GM06990 (cell line): ENCODE measurements around the gene EDC3.
"Not testable (repeated sequence)": the region's sequence is repeated elsewhere in the genome, so short reads cannot be mapped to it uniquely, and the experiment has no call there.

Source experiments
- DNase-seq: peaks from one replicate; pipeline ENCODE4 v3.0.0-alpha.2; 2011; ENCODE audit not compliant: insufficient read length; ENCODE audit errors: extremely low read depth
- H3K27me3 ChIP-seq: replicated peaks from 2 replicates; pipeline ENCODE4 v1.6.0; 2011; ENCODE audit warnings: low read length; ENCODE audit not compliant: control insufficient read depth, insufficient read depth
- H3K36me3 ChIP-seq: 2 replicates; pipeline ENCODE4 v1.5.1; 2011; ENCODE audit warnings: low read length; ENCODE audit not compliant: control insufficient read depth, insufficient read depth
- H3K4me3 ChIP-seq: replicated peaks from 2 replicates; pipeline ENCODE4 v1.5.1; 2011; ENCODE audit warnings: low read depth, mild to moderate bottlenecking, control low read depth, low read length
- TF ChIP-seq, protein P1 (sequence below): IDR thresholded peaks from 2 replicates; pipeline ENCODE4 v1.5.1; 2011; ENCODE audit warnings: low read length, control low read depth, mild to moderate bottlenecking, inconsistent platforms; ENCODE audit not compliant: insufficient read depth, poor library complexity, severe bottlenecking

The EDC3 gene

DNA sequence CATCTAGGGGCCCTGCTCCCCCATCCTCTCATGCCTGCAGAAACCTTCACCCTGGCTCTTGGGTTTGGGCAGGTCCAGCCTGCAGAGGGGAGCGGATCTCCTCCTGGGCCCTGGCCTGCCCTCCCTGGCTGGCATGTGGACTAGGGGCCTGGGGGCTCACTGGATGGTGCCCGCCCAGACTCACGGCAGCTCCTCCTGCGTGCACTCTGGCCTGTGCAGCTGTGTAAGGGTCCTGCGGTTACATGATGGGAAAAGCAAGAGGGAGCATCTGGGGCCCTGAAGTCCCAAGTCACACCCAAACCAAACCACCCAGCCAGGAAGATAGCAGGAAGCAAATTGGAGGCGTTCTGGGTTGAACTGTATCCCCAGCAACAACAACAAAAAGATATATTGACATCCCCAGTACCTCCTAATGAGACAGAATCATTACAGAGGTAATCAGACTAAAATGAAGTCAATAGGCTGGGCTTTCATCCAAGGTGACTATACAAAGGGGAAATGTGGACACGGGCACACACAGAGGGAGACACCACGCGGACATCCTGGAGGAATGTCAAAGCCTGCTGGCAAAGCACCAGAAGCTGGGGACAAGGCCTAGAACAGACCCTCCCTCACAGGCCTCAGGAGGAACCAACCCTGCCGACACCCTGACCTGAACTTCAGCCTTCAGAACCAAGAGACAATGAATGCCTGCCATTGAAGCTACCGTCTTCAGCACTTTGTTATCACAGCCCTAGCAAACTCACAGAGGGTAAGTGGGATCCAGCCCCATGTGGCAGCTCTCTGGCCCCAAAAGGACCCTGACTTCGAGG lies 90.6 kb downstream of the EDC3 start:
- TF ChIP-seq, protein P1, sequence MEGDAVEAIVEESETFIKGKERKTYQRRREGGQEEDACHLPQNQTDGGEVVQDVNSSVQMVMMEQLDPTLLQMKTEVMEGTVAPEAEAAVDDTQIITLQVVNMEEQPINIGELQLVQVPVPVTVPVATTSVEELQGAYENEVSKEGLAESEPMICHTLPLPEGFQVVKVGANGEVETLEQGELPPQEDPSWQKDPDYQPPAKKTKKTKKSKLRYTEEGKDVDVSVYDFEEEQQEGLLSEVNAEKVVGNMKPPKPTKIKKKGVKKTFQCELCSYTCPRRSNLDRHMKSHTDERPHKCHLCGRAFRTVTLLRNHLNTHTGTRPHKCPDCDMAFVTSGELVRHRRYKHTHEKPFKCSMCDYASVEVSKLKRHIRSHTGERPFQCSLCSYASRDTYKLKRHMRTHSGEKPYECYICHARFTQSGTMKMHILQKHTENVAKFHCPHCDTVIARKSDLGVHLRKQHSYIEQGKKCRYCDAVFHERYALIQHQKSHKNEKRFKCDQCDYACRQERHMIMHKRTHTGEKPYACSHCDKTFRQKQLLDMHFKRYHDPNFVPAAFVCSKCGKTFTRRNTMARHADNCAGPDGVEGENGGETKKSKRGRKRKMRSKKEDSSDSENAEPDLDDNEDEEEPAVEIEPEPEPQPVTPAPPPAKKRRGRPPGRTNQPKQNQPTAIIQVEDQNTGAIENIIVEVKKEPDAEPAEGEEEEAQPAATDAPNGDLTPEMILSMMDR, result no peak
- H3K27me3 ChIP-seq, result no peaks in the 10 kb centered on the region
- no peak for DNase-seq

DNA sequence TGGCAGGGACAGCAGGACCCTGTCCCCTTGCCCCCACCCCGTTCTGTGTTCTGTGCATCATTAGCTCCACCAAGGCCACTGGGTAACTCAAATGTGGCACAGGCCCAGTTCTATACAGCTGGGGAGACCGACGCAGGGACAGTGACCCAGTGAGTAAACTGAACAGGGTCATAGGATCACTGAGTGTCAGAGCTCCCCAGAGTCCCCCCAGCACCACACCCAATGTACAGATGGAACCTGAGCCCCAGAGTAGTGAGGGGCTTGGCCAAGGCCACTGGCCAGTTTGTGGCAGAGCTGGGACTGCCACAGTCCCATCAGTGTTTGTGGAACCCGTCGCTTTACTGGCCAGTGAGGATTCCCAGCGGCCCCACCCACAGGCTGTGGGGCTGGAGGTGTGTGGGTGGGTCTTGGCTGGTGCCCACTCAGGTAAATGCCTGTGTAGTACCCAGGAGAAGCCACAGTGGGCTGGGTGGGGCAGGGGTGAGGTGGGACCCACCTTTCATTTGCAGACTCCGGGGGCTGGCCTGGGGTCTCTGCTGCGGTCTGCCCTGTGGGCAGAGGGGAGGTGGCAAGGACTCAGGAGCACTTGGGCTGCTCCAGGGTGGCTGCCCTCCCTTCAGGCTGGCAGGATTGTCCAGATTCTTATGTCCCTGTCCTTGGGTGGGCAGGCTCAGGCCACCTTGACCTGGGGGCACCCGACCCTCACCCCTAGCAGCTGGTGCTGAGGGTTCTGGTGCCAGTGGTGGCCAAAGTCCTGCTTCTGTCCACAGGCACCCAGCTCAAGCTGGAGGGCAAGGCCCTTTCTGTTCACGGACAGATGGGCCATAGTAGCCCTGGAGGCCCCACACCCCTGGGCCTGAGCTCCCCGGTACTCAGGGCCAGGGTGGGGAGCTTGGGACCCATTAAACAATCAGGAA lies 91.8 kb downstream of the EDC3 start:
- TF ChIP-seq, protein P1, result no peak
- Histone ChIP-seq H3K27me3 (no peaks in the 10 kb centered on the region), H3K36me3 (peaks cover 3% of the 10 kb centered on the region), H3K4me3 (no peak overlapping the region)
- no peak for DNase-seq

More for the DNA sequence above, 90.6 kb downstream of the EDC3 start:
- Histone ChIP-seq H3K4me3 (no peak overlapping the region), H3K36me3 (no peaks in the 10 kb centered on the region; the same call in 1 of the 2 replicates)

DNA sequence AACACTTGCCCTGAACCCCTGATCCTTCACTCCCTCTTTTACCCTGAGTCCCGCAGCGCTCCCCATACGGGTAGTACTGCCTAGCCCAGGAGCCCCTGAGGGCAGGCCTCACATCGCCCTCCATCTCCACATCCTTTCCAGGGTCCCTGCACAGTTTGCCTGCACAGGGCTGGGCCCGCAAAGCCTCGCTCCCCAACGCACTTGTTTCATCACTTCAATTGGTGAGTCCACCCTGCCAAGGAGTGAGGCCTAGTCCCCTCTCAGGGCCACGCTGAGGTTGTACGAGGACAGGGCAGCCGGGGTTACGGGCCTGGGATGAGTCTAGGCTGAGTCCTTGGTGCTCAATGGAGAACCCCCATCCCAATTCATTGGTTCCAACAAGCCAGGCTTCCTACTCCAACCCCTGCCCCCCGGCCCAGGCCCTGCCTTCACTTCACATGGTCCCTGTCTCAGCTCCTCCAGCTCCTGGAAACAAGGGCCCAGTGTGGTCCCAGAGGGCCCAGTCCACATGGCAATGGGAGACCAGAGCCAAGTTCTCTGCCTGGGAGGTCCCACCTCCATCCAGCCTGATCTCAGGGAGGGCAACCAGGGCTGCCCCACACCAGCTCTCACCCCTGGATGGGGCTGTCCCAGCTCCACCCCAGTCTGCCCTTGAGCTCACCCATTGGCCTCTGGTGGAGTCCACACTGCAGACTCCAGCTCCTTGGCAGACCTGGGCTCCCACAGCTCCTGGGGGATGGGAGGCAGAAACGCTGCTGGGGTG lies 92.6 kb downstream of the EDC3 start:
- TF ChIP-seq, protein P1, result no peak
- Histone ChIP-seq H3K4me3 (no peak overlapping the region), H3K27me3 (no peaks in the 10 kb centered on the region), H3K36me3 (peaks cover 3% of the 10 kb centered on the region)
- no peak for DNase-seq

DNA sequence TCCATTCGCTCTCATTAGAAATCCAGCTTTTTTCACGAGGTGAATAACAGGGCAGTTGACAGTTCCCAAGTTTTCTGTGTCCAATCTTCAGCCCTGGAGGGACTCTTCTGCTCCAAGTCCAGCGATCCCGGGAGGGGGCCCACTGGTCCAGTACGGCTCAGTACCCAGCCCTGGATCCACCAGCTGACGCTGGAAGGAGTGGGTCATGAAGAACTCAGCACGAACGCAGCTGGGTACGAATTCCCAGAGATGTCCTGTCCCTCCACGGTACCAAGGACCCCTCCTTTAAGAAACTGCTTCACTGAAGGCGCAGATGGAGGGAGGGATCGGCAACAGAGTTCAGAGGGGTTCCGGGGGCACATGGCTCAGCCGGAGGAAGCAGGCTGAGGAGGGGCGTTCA lies 96.7 kb downstream of the EDC3 start:
- TF ChIP-seq, protein P1, result no peak
- no peak for DNase-seq
- Histone ChIP-seq H3K36me3 (peaks cover 11% of the 10 kb centered on the region), H3K4me3 (peak overlapping the region; percentile 59; the same call in 1 of the 2 replicates), H3K27me3 (no peaks in the 10 kb centered on the region)

DNA sequence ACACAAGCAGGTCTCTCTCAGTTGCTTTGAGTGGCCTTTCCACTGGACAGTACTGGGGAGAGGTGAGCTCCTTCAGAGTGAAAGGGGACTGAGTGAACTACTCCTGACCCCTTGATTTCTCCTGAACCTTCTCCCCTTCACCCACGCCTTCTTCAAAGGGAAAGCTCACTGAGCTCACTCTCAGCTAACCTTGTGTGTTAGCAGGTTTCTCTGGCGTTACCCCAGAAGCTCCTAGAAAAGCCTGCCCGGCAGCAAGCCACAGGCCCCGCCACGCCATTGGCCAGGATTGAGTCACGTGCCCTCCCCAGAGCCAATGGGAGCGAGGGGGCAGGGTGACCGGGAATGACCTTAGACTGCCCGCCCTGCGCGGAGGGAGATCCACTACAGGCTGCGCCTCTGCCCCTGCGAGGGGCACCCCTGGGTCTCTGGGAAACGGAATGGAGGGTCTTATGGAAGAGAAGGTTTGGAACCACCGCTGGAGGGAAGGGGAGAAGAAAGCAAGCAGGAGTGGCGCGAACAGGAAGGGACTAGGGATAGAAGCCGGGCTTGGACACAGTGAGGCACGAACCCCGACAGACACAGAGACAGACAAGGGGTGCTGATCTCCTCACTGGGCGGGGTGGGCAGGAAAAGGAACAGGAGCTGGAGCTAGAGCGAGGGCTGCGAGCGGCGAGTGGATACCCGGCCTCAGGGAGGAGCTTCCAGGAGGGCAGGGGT lies 97.5 kb downstream of the EDC3 start:
- TF ChIP-seq, protein P1, result no peak
- peak; percentile 87 for DNase-seq
- Histone ChIP-seq H3K36me3 (peaks cover 13% of the 10 kb centered on the region), H3K4me3 (peak overlapping the region; percentile 59), H3K27me3 (no peaks in the 10 kb centered on the region)

DNA sequence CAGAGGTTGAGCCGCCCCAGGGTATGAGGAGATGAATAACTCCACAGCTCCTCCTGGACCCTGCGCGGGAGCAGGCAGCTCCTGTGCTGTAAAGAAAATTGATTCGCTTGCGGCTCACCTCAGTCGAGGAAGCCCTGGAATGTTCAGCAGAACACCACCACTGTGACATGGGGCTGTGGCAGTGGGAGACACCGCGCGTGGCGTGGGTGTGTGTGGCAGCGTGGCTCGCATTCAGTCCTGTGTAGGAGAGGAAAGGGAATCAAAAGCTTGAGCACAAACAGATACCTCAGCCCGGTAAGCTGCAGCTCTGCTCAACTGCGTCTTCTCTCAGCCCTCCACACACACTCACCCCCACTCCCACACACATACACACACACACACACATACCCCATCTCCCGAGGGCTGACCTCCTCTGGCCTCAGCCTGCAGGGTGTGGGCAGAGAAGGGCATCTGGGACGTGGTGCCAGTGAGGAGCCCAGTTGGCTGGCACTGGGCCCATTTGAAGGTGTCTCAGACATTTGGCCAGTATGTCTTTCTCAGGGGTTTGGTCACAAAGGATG lies 98.6 kb downstream of the EDC3 start:
- not testable (repeated sequence) for DNase-seq, H3K4me3 ChIP-seq, H3K27me3 ChIP-seq
- H3K36me3 ChIP-seq, result peaks cover 23% of the 10 kb centered on the region

DNA sequence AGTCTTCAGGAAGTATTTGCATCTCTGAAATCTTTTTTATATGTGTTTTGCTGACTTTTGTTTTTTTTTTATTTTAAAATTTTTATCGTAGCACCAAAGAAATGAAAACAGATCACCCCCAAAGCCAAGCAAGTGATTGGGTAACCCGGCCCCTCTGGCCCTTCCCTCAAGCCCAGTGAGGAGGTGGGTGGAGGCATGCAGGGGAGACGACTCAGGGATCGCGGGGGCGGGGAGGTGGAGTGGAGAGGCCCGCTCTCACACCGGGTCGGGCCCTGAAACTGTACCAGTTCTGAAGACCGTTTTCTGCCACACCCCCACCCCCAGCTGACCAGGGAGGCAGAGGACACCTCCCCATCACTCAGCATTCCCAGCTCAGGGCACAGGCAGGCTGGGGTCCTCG lies 99.1 kb downstream of the EDC3 start:
- not testable (repeated sequence) for H3K4me3 ChIP-seq, DNase-seq, H3K27me3 ChIP-seq
- peaks cover 27% of the 10 kb centered on the region for H3K36me3 ChIP-seq
